ENCODE results near the gene PTPRA.
"Not testable (repeated sequence)": the region's sequence is repeated elsewhere in the genome, so short reads cannot be mapped to it uniquely, and the experiment has no call there.

The PTPRA gene

DNA sequence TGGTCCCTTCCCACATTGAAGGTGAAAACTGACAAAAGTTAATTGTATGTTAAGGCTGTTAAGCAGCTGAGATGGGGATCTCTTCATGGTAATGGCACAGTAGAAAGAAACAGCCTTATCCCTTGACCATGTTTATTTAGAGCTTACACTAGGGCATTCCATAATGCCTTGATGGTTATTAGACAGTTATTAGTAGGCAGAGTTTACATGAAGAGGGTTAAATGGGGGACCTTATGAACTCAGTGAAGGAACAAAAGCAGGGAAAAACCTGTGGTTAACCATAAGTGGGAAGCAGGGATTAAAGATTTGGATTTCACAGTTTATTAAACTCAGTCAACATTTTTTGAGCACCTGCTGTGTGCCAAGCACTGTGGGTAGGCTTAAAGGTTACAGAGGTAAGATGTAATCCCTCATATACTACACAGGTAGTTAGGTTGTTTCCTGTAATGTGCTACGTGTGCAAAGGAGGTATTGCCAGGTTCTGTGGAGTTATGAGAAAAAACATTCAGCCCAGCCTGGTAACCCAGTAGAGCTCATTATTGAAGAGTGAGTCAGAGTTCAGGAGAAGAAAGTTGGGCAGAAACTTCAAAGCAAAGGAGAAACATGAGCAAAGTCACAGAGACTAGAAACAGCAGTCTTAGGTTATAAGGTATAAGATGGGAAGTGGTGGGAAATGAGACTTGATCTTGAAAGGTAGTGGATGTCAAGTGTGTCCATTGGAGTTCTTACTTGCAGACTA is 137.9 kb downstream of the PTPRA start:
- FAIRE-seq: no peak

DNA sequence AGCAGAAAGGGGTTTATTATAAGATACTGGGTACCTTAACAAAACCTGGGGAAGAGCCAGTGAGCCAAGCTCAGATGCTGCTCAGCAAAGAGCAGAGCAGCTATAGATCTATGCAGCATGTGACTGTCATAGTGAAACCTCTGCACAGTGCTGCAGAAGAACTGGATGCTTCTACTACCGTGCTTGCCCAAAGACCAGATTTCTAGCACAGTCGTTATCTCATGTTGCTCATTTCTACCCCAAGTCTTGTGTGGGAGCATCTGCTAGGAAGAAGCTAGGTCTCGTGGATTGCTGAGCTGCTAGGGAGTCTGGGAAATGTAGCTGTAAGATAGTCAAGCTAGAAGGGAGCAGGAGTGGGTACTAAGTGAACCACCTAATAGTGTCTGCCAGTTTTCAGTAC is 138.5 kb downstream of the PTPRA start:
- no peak for FAIRE-seq

DNA sequence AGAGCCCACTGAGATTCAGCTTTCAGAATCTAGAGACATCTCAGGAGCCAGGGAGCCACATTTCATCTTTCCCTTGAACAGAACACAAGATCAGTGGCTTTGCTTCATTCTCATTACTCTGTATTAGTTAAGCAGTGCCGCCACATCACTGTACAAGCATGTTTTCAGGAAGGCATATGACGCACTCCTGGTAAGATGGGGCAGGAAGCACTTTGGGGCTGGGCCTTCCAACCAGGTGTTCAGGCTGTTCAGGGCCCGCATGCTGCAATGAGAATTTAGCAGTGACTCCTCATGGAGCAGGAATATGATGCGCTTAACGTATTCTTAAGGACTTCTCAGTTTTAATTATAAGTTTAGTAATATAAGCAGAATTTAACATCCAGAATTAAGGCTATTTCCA is 140.5 kb downstream of the PTPRA start:
- no peak for FAIRE-seq

DNA sequence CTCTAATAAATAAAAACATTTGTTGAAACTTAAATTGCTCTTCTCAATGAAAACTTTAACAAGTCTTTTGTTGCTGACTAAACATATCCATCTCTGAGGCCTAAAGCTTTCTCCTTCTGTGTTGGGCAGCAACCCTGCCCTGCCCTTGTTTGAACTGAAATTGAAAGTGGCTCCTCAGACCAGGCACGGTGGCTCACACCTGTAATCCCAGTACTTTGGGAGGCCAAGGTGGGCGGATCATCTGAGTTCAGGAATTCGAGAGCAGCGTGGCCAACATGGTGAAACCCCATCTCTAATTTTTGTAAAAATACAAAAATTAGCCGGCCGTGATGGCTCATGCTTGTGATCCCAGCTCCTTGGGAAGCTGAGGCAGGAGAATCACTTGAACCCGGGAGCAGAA is 140.9 kb downstream of the PTPRA start:
- no peak for FAIRE-seq

DNA sequence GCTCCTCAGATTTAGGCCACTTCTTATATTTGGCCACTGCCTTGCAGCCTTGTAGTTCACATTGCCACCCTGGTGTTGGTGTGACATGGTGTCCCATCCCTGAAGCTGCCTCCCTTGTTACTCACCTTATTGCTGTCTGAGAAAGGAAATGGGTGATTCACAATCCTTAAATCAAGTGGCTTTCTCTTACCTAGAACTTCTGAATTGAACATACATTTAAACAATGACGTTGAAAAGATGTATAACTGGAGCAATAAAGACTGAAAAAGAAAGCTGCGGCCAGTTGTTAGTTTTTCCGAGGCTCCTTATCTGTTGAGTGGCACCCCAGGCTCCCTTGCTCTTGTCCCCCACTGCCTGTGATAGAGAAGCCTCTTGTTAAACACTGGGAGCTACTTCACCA is 141.4 kb downstream of the PTPRA start:
- no peak for FAIRE-seq

DNA sequence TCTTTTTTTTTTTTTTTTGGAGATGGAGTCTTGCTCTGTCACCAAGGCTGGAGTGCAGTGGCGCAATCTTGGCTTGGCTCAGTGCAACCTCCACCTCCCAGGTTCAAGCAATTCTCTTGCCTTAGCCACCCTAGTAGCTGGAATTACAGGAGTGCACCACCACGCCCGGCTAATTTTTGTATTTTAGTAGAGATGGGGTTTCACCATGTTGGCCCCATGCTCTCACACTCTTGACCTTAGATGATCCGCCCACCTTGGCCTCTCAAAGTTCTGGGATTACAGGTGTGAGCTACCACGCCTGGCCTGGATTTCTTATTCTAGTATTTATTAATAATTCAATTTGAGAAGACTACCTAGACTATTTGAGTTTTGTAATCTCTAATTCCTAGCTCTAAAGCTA is 142.0 kb downstream of the PTPRA start:
- not testable (repeated sequence) for FAIRE-seq

DNA sequence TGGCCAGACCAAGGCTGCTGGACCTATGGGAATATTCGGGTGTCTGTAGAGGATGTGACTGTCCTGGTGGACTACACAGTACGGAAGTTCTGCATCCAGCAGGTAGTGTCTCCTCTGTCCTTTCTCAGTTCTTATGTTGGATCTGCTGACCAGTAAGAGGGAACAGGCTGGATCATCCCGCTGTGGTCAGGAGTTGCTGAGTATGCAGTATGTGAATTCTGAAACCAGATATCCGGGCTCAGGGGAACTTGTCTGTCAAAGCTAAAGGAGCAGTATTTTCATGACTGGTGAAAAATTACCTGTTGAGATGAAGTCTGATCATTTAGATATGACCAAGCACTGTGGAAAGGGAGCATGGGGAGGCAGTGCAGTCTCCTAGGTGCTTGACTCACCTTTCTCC is 148.0 kb downstream of the PTPRA start:
- FAIRE-seq: no peak

DNA sequence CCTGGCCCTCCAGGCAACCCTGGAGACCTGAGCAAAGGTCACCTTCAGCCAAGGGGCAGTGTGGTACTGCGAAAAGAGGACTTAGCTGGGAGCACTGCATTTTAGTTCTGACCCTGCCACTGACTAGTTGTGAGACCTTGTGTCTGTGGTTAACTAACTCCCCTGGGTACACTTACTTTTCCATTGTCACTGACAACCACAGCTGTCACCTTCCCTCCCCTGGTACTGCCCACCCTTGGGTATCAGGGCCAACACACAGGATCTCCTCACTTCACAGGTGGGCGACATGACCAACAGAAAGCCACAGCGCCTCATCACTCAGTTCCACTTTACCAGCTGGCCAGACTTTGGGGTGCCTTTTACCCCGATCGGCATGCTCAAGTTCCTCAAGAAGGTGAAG is 148.5 kb downstream of the PTPRA start:
- no peak for FAIRE-seq

DNA sequence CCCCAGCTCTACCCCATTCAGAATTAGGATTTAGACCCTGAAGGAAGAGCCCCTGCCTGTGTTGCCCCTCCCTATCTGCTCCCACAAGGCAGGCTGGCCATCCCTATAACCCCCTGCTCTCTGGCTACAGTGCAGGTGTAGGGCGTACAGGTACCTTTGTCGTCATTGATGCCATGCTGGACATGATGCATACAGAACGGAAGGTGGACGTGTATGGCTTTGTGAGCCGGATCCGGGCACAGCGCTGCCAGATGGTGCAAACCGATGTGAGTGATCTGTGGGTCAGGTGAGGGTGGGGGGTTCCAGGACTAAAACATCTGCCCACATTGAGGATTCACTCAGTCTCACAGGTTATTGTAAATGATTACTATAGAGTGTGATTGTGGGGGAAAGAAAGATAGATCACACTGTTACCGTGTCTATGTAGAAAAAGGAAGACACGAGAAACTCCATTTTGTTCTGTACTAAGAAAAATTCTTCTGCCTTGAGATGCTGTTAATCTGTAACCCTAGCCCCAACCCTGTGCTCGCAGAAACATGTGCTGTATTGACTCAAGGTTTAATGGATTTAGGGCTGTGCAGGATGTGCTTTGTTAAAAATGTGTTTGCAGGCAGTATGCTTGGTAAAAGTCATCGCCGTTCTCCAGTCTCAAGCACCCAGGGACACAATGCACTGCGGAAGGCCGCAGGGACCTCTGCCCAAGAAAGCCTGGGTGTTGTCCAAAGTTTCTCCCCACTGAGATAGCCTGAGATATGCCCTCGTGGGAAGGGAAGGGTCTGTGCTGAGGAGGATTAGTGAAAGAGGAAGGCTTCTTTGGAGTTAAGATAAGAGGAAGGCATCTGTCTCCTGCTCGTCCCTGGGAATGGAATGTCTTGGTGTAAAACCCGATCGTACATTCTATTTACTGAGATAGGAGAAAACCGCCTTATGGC is 149.5 kb downstream of the PTPRA start:
- not testable (repeated sequence) for FAIRE-seq

DNA sequence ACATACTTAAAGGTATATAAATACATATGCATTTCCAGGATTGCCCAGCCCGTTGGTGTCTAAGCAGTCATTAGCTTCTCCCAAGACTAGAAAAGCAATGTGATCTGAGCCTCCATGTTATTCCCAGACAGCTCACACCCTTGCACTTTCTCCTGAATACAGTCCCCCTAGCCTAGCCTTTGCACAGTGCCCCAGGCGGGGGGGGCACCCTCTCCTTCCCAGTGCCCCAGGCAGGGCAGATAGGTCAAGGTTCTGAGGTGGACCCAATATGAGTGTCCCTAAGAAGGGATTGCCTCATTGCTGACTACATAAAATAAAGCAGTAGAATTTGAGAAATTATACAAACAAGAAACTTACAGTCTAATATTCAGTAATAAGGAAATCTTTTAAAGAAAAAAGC is 154.7 kb downstream of the PTPRA start:
- no peak for FAIRE-seq

DNA sequence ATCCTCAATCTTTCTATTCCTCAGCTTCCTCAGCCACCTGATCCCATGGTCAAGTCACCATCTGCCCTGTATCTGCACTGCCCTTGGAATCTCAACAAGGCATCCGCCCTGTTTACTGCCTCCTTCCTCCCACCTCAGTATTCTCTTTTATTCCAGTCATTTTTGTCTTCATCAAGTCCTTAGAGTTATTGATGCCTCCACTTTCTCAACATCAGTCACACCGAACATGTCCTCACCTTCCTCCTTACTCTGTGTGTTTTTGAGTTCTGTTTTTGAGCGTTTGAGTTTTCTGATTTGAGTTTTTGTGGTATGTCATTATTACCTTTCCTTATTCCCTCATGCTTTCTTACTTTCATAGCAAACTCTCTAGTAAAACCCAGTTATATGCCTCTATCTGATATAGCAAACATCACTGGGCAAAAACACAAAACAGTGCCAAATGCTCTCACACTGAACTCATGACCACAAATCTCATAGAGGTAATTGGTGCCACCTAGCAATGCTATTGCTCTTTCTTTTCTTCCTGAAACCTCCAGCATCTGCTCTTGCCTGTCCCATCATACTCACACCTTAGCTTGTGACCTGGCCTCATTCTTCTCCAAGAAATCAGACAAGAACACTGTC is 158.4 kb downstream of the PTPRA start:
- FAIRE-seq: no peak

DNA sequence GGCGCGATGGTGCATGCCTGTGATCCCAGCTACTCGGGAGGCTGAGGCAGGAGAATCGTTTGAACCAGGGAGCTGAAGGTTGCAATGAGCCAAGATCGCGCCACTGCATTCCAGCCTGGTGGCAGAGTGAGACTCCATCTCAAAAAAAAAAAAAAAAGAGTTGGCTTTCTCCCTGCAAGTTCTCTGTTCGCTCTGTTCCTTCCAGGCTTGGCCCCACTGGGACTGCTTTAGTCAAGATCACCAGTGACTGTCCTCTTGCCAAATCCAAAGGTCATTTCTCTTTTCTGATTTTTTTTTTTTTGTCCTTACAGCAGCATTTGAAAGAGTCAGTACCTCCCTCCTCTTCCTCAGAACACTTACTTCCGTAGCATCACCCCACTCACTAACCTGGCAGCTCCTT is 159.3 kb downstream of the PTPRA start:
- no peak for FAIRE-seq

DNA sequence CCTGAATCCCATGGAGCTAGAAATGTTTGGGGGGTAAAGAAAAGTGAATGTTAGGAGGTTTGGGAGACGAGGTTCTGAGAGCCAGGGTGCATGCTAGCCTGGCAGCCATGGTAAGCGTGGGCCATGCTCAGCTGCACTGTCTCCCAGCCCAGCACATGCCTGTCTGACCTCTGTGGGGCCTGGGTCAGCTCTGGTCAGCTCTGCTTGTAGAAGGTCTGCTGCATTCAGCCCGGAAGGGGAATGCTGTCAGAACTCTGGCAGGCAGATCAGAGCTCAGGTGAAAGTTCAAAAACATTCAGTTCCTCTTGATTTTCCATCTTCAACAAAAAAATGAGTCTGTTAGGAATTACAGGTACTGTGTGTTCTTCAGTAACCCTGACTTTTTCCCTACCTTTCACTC is 164.4 kb downstream of the PTPRA start:
- FAIRE-seq: no peak

DNA sequence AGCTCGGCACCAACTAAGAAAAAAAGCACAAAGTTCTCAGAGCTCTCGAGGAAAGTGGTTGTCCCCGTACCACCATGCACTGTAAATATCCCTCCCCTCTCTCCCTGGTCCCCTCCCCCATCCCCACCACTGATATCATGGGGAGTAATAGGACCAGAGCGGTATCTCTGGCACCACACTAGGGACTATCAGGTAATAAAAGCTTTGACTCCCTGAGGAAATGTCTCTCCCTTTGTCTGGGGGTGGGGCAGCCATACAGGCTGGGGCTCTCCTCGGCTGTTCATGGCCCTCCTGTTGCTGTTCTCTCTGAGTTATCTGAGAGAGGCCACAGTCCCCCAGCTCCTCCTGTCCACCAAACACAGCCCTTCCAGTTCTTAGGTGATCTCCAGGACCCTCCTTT is 165.2 kb downstream of the PTPRA start:
- no peak for FAIRE-seq

DNA sequence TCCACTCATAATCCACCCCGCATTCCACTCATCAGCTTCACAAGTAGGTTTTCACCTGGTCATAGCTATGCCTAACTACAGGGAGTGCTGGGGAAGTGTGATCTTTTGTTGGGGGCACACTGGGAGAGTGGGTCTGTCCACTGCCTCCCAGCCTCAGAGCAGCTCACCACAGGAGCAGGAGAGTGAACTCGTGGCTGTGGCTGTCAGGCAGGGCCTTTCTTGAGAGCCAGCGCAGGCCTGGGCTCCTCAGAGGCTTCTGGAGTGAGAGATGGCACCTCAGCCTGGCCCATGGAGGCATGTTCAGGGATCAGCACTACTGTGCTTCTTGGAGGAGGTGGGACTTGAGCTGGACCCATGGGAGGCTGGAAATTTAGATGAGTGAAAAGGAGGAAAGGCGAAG is 166.1 kb downstream of the PTPRA start:
- no peak for FAIRE-seq

DNA sequence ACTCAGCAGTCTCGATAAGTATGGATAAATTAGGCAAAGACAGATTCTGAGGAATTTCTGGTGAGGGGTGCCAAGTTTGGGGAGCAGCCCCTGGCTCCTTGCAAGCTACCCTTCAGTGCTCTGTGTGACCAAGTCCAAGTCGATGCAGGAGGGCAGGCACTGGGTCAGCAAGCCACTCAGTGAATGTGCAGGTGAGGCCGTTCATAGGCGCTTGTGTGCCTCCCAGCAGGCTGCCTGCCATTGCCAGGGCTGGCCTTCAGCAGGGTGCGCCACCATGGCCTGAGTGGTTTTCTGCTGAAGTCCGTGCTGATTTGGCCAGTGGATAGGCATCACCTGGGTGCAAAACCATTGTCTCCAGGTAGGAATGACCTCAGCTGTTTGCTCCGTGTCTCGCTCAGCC is 166.8 kb downstream of the PTPRA start:
- no peak for FAIRE-seq

DNA sequence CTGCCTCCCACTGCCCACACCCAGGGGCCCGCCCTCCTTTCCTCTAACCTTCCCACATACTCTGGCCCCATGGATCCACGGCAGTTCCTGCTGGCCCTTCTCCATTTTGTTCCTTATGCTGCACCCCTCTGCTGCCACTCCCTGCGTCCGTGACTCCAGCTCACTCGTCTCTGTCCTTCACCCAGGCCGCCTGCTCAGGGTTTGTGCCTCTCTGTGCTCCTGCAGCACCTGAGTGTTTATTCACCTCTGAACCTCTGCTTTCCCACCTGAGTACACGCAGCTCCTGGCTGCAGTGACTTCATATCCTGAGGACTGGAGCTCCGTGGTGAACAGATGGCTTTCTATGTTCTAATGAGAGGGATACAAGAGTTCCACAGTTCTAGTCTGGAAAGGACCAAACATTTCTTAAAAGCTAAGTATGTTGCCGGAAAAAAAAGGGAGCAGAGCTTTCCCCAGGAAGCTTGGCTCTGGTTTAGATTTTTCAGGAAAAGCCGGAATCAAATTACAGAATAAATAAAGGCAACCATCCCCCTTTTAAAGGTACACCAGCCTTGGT is 168.7 kb downstream of the PTPRA start:
- no peak for FAIRE-seq

DNA sequence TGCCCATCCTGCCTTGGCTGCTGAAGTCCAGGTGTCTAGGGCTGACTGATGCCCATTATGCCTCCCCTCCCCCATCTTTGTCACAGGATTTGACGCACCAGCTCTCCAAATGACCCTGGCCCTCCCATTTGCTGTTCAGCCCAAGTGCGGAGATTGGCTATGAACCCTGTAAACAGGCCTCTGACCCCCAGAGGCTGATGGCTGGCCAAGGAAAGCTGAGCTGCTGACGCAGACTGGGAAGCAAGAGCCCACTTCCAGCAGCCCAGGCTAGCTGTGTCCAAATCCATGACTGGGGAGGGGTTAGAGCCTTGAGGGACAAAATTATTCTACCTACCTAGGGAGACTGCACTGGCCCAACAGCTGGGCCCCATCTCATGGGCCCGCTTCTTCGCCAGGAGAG is 169.3 kb downstream of the PTPRA start:
- no peak for FAIRE-seq

DNA sequence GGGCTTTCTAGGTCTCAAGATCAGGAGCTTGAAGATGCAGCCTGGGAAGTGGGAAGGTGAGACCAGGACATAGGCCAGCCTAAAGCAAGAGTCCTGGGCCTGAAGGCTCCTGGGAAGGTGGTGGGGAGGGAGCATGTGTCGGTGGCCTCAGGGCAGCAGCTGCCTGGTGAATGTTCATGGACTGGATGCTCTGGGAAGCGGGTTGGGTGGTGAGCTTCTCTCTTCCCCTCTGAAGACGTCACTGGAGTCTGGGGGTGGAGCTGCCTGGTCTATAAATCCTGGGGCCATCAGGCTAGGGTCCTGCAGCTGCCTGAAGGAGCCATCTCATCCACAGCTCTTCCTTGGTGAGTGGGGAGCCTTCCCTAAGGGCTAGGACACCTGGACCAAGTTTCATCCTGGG is 170.0 kb downstream of the PTPRA start, which contains the start of gene GNRH2:
GNRH2 (plus strand) TSS at position 301 of the 400 bp plus-strand sequence. CDS start 793 bp downstream, outside the sequence.
- no peak for FAIRE-seq

DNA sequence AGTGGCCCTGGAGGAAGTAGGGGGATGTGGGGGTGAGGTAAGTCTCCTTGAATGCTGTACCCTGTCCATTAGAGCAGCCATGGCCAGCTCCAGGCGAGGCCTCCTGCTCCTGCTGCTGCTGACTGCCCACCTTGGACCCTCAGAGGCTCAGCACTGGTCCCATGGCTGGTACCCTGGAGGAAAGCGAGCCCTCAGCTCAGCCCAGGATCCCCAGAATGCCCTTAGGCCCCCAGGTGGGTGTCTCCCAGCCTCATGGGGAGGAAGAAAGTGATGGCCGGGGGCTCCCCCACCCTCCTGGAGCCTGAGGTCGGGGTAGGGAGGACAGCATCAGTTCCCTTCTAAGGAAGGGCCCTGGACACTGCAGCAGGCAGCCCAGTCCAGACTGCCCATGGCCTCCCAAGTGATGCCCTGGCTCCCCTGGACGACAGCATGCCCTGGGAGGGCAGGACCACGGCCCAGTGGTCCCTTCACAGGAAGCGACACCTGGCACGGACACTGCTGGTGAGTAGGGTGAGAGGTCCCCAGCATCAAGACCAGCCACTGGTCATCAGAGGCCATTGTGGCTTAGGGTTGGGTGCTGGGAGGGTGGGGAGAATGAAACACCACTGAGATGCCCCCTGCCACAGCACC is 171.2 kb downstream of the PTPRA start:
- FAIRE-seq: no peak

DNA sequence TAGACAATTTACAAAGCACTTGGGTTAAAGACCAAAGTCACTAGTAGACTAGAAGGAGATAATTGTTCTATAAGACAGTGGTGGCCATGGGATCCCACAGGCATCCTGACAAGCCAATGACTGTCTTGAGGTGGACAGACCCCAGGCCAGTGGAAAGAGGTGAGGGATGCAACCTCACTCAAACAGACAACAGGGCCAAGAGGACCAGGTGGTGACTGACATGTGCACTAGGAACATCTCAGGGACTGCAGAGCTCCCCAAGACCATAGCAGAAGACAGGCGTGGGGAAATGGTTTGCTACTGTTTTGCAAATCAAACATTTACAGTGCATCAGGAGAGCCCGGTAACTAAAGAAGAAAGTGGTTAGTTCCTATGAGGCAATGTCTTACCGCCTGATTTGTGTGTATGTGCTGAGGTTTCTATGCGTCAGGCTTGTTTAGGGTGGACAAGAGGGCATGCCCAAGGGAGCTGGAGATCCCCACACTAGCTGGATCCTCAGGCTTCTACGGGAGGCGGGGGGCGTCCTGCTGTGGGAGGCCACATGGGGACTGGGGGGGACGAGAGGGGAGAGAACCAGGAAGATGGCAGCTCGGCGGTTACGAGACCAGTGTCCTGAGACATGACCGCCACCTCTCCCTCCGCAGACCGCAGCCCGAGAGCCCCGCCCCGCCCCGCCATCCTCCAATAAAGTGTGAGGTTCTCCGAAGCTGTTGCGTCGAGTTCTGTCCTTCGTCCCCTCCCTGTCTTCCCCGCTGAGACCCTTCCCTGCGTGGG is 171.9 kb downstream of the PTPRA start:
- no peak for FAIRE-seq

Measured in colon (tissue), 2 donors.